Measurements from ENCODE around the gene KCNJ12.

DNA sequence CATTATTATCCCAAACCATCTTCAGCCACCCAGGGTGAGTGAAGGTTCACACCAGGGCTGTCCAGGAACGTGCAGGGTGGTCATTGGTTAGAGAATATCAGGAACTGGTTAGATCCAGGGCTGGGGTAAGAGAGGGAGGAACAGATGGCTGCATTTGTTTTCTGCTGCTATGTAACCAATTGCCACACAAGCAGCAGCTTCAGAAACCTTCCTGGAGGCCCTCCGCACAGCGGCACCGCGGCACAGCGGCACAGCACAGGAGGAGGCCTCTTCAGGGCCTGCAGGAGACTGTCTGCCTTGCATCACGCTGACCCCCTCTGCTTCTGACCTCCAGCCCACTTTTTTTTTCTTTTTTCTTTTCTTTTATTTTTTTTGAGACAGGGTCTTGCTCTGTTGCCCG, 86.1 kb downstream of the KCNJ12 start:
- TF ChIP-seq L3MBTL2 (conservative IDR thresholded peaks at IDR 0.05) (no peak), FOXA1 (IDR thresholded peaks at IDR 0.05) (no peak), SP1 (IDR thresholded peaks at IDR 0.05) (no peak), ZNF384 (IDR thresholded peaks at IDR 0.05) (no peak), FOXK2 (IDR thresholded peaks at IDR 0.05) (no peak), TARDBP (IDR thresholded peaks at IDR 0.05) (no peak), BHLHE40 (IDR thresholded peaks at IDR 0.05; ENCODE audit: borderline replicate concordance) (no peak), FOXM1 (IDR thresholded peaks at IDR 0.05; ENCODE audit: borderline replicate concordance) (no peak)
- TF ChIP-seq, protein P1, sequence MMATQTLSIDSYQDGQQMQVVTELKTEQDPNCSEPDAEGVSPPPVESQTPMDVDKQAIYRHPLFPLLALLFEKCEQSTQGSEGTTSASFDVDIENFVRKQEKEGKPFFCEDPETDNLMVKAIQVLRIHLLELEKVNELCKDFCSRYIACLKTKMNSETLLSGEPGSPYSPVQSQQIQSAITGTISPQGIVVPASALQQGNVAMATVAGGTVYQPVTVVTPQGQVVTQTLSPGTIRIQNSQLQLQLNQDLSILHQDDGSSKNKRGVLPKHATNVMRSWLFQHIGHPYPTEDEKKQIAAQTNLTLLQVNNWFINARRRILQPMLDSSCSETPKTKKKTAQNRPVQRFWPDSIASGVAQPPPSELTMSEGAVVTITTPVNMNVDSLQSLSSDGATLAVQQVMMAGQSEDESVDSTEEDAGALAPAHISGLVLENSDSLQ (IDR thresholded peaks at IDR 0.05), result no peak

Measured in HEK293T (cell line).